Loucy (cell line): ENCODE data around the gene FGB.
A peak's percentile ranks its signal among the peaks of the same experiment; 100 is the strongest.
"Not testable (repeated sequence)": the region's sequence is repeated elsewhere in the genome, so short reads cannot be mapped to it uniquely, and the experiment has no call there.

Source experiments
- H2AFZ ChIP-seq: fragments of 200-600 bp; sonication (generic); 2 replicates; pipeline ENCODE4 v1.6.0; 2016; ENCODE audit warnings: antibody characterized with exemption, mild to moderate bottlenecking, low read length, moderate library complexity
- H3F3A ChIP-seq: fragments of 200-600 bp; 2 replicates; pipeline ENCODE4 v1.6.0; 2016; ENCODE audit warnings: antibody characterized with exemption, low read depth, mild to moderate bottlenecking
- H3K27me3 ChIP-seq: fragments of 200-600 bp; sonication (generic); 2 replicates; pipeline ENCODE4 v1.6.1; 2014; ENCODE audit warnings: low read length, mild to moderate bottlenecking; ENCODE audit not compliant: insufficient read depth, poor library complexity, severe bottlenecking
- H3K36me3 ChIP-seq: fragments of 200-600 bp; sonication (generic); 2 replicates; pipeline ENCODE4 v1.6.1; 2016; ENCODE audit warnings: low read length; ENCODE audit not compliant: insufficient read depth
- H3K4me1 ChIP-seq: fragments of 200-600 bp; sonication (generic); 2 replicates; pipeline ENCODE4 v1.5.1; 2014; ENCODE audit warnings: low read length, mild to moderate bottlenecking; ENCODE audit not compliant: insufficient read depth, poor library complexity, severe bottlenecking
- H3K4me2 ChIP-seq: fragments of 200-600 bp; sonication (generic); 2 replicates; pipeline ENCODE4 v1.6.0; 2014; ENCODE audit warnings: antibody characterized with exemption, low read length, low read depth, mild to moderate bottlenecking; ENCODE audit not compliant: poor library complexity, severe bottlenecking
- H3K4me3 ChIP-seq: fragments of 200-600 bp; sonication (generic); 2 replicates; pipeline ENCODE4 v1.5.1; 2014; ENCODE audit warnings: low read length, mild to moderate bottlenecking, mixed read lengths; ENCODE audit not compliant: poor library complexity, severe bottlenecking
- H3K79me2 ChIP-seq: fragments of 200-600 bp; sonication (generic); 2 replicates; pipeline ENCODE4 v1.6.1; 2014; ENCODE audit warnings: low read length; ENCODE audit not compliant: insufficient read depth
- H3K9ac ChIP-seq: fragments of 200-600 bp; sonication (generic); 2 replicates; pipeline ENCODE4 v1.6.0; 2014; ENCODE audit warnings: mild to moderate bottlenecking, low read depth, low read length, moderate library complexity; ENCODE audit not compliant: poor library complexity, severe bottlenecking
- H3K9me2 ChIP-seq: fragments of 200-600 bp; sonication (generic); replicated peaks from 2 replicates; pipeline ENCODE4 v1.6.1; 2016; ENCODE audit warnings: low read depth, low read length, mixed read lengths
- H3K9me3 ChIP-seq: fragments of 200-600 bp; sonication (generic); 2 replicates; pipeline ENCODE4 v1.6.1; 2014; ENCODE audit warnings: mild to moderate bottlenecking, antibody characterized with exemption, low read length, low read depth; ENCODE audit not compliant: insufficient read depth
- H4K20me1 ChIP-seq: fragments of 200-600 bp; sonication (generic); 2 replicates; pipeline ENCODE4 v1.6.0; 2014; ENCODE audit warnings: antibody characterized with exemption, low read length, mild to moderate bottlenecking; ENCODE audit not compliant: insufficient read depth, poor library complexity, severe bottlenecking
- CTCF ChIP-seq: fragments of 200-600 bp; sonication (generic); conservative IDR thresholded peaks from 2 replicates; pipeline ENCODE4 v1.5.1; 2014; ENCODE audit warnings: mild to moderate bottlenecking, antibody characterized with exemption, low read length
- EZH2phosphoT487 ChIP-seq: fragments of 200-600 bp; IDR thresholded peaks from 2 replicates; pipeline ENCODE4 v1.6.1; 2018; ENCODE audit warnings: antibody characterized with exemption, mild to moderate bottlenecking, moderate library complexity, borderline replicate concordance

Gene FGB

GRCh38 chr4:154591890-154592289 is 29.1 kb downstream of the FGB start:
- TF ChIP-seq EZH2phosphoT487: no peak
- no peak for TF ChIP-seq CTCF
- H3K27me3 ChIP-seq: no peaks in the 10 kb centered on the region
- H3K9me3 ChIP-seq: no peaks in the 10 kb centered on the region
- H3K4me3 ChIP-seq: no peak overlapping the region
- H3K9me2 ChIP-seq: no peaks in the 10 kb centered on the region
- H4K20me1 ChIP-seq: no peaks in the 10 kb centered on the region
- no peak overlapping the region for H2AFZ ChIP-seq
- H3F3A ChIP-seq: no peaks in the 10 kb centered on the region
- no peak overlapping the region for H3K9ac ChIP-seq
- H3K4me1 ChIP-seq: no peaks in the 10 kb centered on the region
- H3K36me3 ChIP-seq: no peaks in the 10 kb centered on the region
- H3K4me2 ChIP-seq: no peak overlapping the region
- H3K79me2 ChIP-seq: no peaks in the 10 kb centered on the region

GRCh38 chr4:154593868-154594267 is 31.1 kb downstream of the FGB start:
- Histone ChIP-seq H3K9ac (no peak overlapping the region), H3K79me2 (no peaks in the 10 kb centered on the region), H3K27me3 (no peaks in the 10 kb centered on the region), H3K9me3 (no peaks in the 10 kb centered on the region), H3K36me3 (no peaks in the 10 kb centered on the region), H3F3A (no peaks in the 10 kb centered on the region), H2AFZ (no peak overlapping the region), H3K9me2 (no peaks in the 10 kb centered on the region), H3K4me2 (no peak overlapping the region), H4K20me1 (no peaks in the 10 kb centered on the region), H3K4me1 (no peaks in the 10 kb centered on the region), H3K4me3 (no peak overlapping the region)
- no peak for TF ChIP-seq CTCF
- no peak for TF ChIP-seq EZH2phosphoT487

GRCh38 chr4:154594343-154594742 is 31.5 kb downstream of the FGB start:
- not testable (repeated sequence) for H3K9ac ChIP-seq, H3K4me2 ChIP-seq, H3K9me2 ChIP-seq, H4K20me1 ChIP-seq, H3K27me3 ChIP-seq, H3K9me3 ChIP-seq, H3K79me2 ChIP-seq, H3K4me3 ChIP-seq, H3F3A ChIP-seq, H3K36me3 ChIP-seq, H3K4me1 ChIP-seq, H2AFZ ChIP-seq
- TF ChIP-seq CTCF: 0 out of 2 replicates have a peak, but pooled peaks have one; percentile 18
